IMR-90 (cell line): ENCODE measurements around the gene VPS13A. TPM values are rescaled to one million over a fixed set of nuclear protein-coding genes. Genes with fewer than 3 reads are reported as not detected.

Experiments
- ATAC-seq: fragments of 200-7000 bp; cut with Tn5 transposase; 2 replicates; pipeline ENCODE4 v1.9.1; 2020; ENCODE audit warnings: low read depth, mild to moderate bottlenecking, moderate library complexity
- BruUV-seq: library from RNA; stranded (reverse); fragments of 400-500 nt; replicated peaks from 2 replicates; lab custom pipeline; 2021; lab: Mats Ljungman, UMichigan
- CTCF ChIA-PET: fragments of 300-600 bp; formaldehyde crosslinking; extraction: SDS; loops from one replicate; lab custom pipeline; 2021; ENCODE audit warnings: antibody characterized with exemption; lab: Yijun Ruan, JAX
- POLR2A ChIA-PET: fragments of 300-600 bp; sonication (Branson Sonifier 250); formaldehyde crosslinking; loops from one replicate; lab custom pipeline; 2022; ENCODE audit warnings: antibody characterized with exemption; ENCODE audit not compliant: unreplicated experiment; lab: Charles Lee
- DNase-seq: peaks from one replicate; pipeline ENCODE4 v3.0.0; 2013
- H2AFZ ChIP-seq: replicated peaks from 2 replicates; pipeline ENCODE3; 2013; ENCODE audit warnings: low read length, mild to moderate bottlenecking; ENCODE audit not compliant: poor library complexity
- H2AK5ac ChIP-seq: 2 replicates; pipeline ENCODE4 v1.6.1; 2013; ENCODE audit warnings: low read depth, low read length, inconsistent platforms
- H2AK9ac ChIP-seq: replicated peaks from 2 replicates; pipeline ENCODE3; 2013; ENCODE audit warnings: mild to moderate bottlenecking, low read depth, low read length, moderate library complexity; ENCODE audit not compliant: poor library complexity
- H2BK120ac ChIP-seq: 2 replicates; pipeline ENCODE4 v1.6.1; 2013; ENCODE audit warnings: low read depth, low read length, inconsistent platforms
- H2BK15ac ChIP-seq: 3 replicates; pipeline ENCODE4 v1.6.1; 2013; ENCODE audit warnings: low read depth, low read length, inconsistent platforms
- H2BK20ac ChIP-seq: 2 replicates; pipeline ENCODE4 v1.6.1; 2013; ENCODE audit warnings: low read depth, mild to moderate bottlenecking, inconsistent platforms, low read length, moderate library complexity
- H2BK5ac ChIP-seq: 2 replicates; pipeline ENCODE4 v1.6.1; 2013; ENCODE audit warnings: mild to moderate bottlenecking, low read depth, low read length, inconsistent platforms; ENCODE audit not compliant: poor library complexity, severe bottlenecking
- H3K14ac ChIP-seq: replicated peaks from 2 replicates; pipeline ENCODE4 v1.6.1; 2013; ENCODE audit warnings: low read depth, low read length, inconsistent platforms
- H3K18ac ChIP-seq: 2 replicates; pipeline ENCODE4 v1.6.1; 2013; ENCODE audit warnings: low read depth, low read length, control low read depth
- H3K23ac ChIP-seq: 2 replicates; pipeline ENCODE4 v1.6.1; 2013; ENCODE audit warnings: low read depth, low read length, inconsistent platforms
- H3K27ac ChIP-seq: 2 replicates; pipeline ENCODE4 v1.5.1; 2013; ENCODE audit warnings: mild to moderate bottlenecking, control low read depth, low read length; ENCODE audit not compliant: insufficient read depth
- H3K27me3 ChIP-seq: 2 replicates; pipeline ENCODE4 v1.6.1; 2013; ENCODE audit warnings: low read length; ENCODE audit not compliant: control insufficient read depth, insufficient read depth
- H3K36me3 ChIP-seq: 2 replicates; pipeline ENCODE4 v1.6.1; 2013; ENCODE audit warnings: low read length, mixed read lengths; ENCODE audit not compliant: control insufficient read depth, insufficient read depth
- H3K4ac ChIP-seq: 2 replicates; pipeline ENCODE4 v1.6.1; 2013; ENCODE audit warnings: low read depth, low read length, inconsistent platforms
- H3K4me1 ChIP-seq: 2 replicates; pipeline ENCODE4 v1.6.1; 2013; ENCODE audit warnings: low read length, mixed read lengths; ENCODE audit not compliant: control insufficient read depth, insufficient read depth
- H3K4me2 ChIP-seq: 2 replicates; pipeline ENCODE4 v1.6.1; 2013; ENCODE audit warnings: low read depth, mild to moderate bottlenecking, control low read depth, low read length, moderate library complexity
- H3K4me3 ChIP-seq: 2 replicates; pipeline ENCODE4 v1.5.1; 2013; ENCODE audit warnings: low read depth, mild to moderate bottlenecking, control low read depth, low read length, moderate library complexity; ENCODE audit not compliant: insufficient read depth
- H3K56ac ChIP-seq: 2 replicates; pipeline ENCODE4 v1.6.1; 2013; ENCODE audit warnings: low read length, inconsistent platforms; ENCODE audit not compliant: insufficient read depth; ENCODE audit errors: extremely low read depth
- H3K79me1 ChIP-seq, 2 experiments: 2 replicates each; pipeline ENCODE4 v1.6.1; 2013; ENCODE audit warnings: low read length in 2 of 2, inconsistent platforms in 1 of 2, low read depth in 1 of 2
- H3K9ac ChIP-seq: 2 replicates; pipeline ENCODE4 v1.6.1; 2013; ENCODE audit warnings: low read depth, low read length, control low read depth
- H3K9me1 ChIP-seq: 2 replicates; pipeline ENCODE4 v1.6.1; 2013; ENCODE audit warnings: low read length, inconsistent platforms; ENCODE audit not compliant: insufficient read depth
- H3K9me3 ChIP-seq: 2 replicates; pipeline ENCODE4 v1.6.1; 2013; ENCODE audit warnings: low read length; ENCODE audit not compliant: control insufficient read depth, insufficient read depth
- H4K20me1 ChIP-seq: 2 replicates; pipeline ENCODE4 v1.6.1; 2013; ENCODE audit warnings: low read length, inconsistent platforms; ENCODE audit not compliant: insufficient read depth
- H4K5ac ChIP-seq: 2 replicates; pipeline ENCODE4 v1.6.1; 2013; ENCODE audit warnings: mild to moderate bottlenecking, low read depth, low read length, control low read depth
- H4K8ac ChIP-seq, 2 experiments: 2 replicates each; pipeline ENCODE4 v1.6.1; 2013; ENCODE audit warnings: low read depth in 2 of 2, low read length in 2 of 2, control low read depth in 1 of 2, inconsistent platforms in 1 of 2
- H4K91ac ChIP-seq: 2 replicates; pipeline ENCODE4 v1.6.1; 2013; ENCODE audit warnings: low read depth, low read length, inconsistent platforms; ENCODE audit not compliant: insufficient read depth
- RAD21 ChIP-seq: IDR thresholded peaks from 2 replicates; pipeline ENCODE4 v1.6.1; 2012; ENCODE audit warnings: low read length, improper control_type of control experiment
- WGBS, 2 experiments: methylation state at CpG; one replicate each; pipeline versions ENCODE4 v1.1.5 to v1.1.7; 2013; ENCODE audit warnings: missing lambda C conversion rate in 2 of 2; ENCODE audit not compliant: insufficient read length in 1 of 2; ENCODE audit errors: extremely low coverage in 2 of 2; 5-methylcytosine and 5-hydroxymethylcytosine counted together
- dilution Hi-C: fragments of 300-500 bp; cut with HindIII; formaldehyde crosslinking; loops from one replicate; pipeline ENCODE4 v1.14.3; 2018; ENCODE audit warnings: low sequenced_read_pairs; ENCODE audit not compliant: unreplicated experiment
- in situ Hi-C: fragments of 300-500 bp; cut with MboI; formaldehyde crosslinking; loops from 3 replicates; pipeline ENCODE4 v1.14.3; 2019; ENCODE audit warnings: low sequenced_read_pairs, inconsistent platforms, mixed read lengths
- intact Hi-C: fragments of 100-400 bp; cut with micrococcal nuclease; formaldehyde crosslinking; loops from 2 replicates; pipeline ENCODE4 v1.10.0; 2022
- polyA plus RNA-seq, 3 experiments: library from polyadenylated mRNA; depleted of rRNA; stranded (reverse); fragments of >200 nt; gene quantifications; 2 replicates each; pipeline ENCODE4 v1.2.3, GENCODE V29; 2012; ENCODE audit warnings: low replicate concordance in 1 of 3
- total RNA-seq: library from RNA; depleted of rRNA; stranded (reverse); fragments of >200 nt; gene quantifications from 2 replicates; pipeline ENCODE4 v1.2.3, GENCODE V29; 2012

Gene VPS13A
- total and polyA plus RNA-seq, 2 of the 4 experiments (the other 2 are of a cell fraction): 10.4 to 26.5 TPM

GRCh38 chr9:77284616-77285015 lies 107.3 kb downstream of the VPS13A start:
- CTCF ChIA-PET: no interaction called here
- Histone ChIP-seq H3K79me1 (no peaks in the 10 kb centered on the region; a peak in 1 of 4 replicates), H2BK5ac (no peak overlapping the region), H3K18ac (no peak overlapping the region), H4K8ac (no peak overlapping the region), H3K9me1 (no peaks in the 10 kb centered on the region), H3K9me3 (peaks cover 7% of the 10 kb centered on the region; the same call in 1 of the 2 replicates), H3K4me3 (no peak overlapping the region), H2BK120ac (no peak overlapping the region), H2BK15ac (no peak overlapping the region), H3K36me3 (peaks cover 6% of the 10 kb centered on the region), H3K14ac (no peak overlapping the region), H2AK5ac (no peak overlapping the region), H4K91ac (no peak overlapping the region), H3K56ac (no peak overlapping the region), H3K4me1 (no peaks in the 10 kb centered on the region), H4K5ac (no peak overlapping the region), H3K4me2 (no peak overlapping the region), H2AK9ac (no peak overlapping the region), H3K27me3 (no peaks in the 10 kb centered on the region), H2BK20ac (no peak overlapping the region), H3K27ac (no peak overlapping the region), H4K20me1 (no peaks in the 10 kb centered on the region), H2AFZ (no peak overlapping the region), H3K9ac (no peak overlapping the region), H3K4ac (no peak overlapping the region), H3K23ac (no peak overlapping the region)
- dilution Hi-C loops: no loop called here
- no peak for ATAC-seq
- no CpG with 5 or more reads among the region's 7 CpGs for WGBS, 2 experiments
- intact Hi-C loops: no loop called here
- POLR2A ChIA-PET: no interaction called here
- BruUV-seq: no TSS peak
- in situ Hi-C loops: no loop called here
- TF ChIP-seq RAD21: no peak
- DNase-seq: no peak
